ENCODE measurements around the gene ATP8B4.

Gene ATP8B4

GRCh38 chr15:49847423-49848281 lies 271.4 kb downstream of the ATP8B4 start:
- H3K27me3 ChIP-seq (ENCODE audit: insufficient read depth, low read length): no peaks in the 10 kb centered on the region
- H3K36me3 ChIP-seq (ENCODE audit: insufficient read depth, low read length): no peaks in the 10 kb centered on the region
- H2AFZ ChIP-seq (ENCODE audit: low read depth, low read length): no peak overlapping the region
- no peak overlapping the region for H3K4me3 ChIP-seq (ENCODE audit: low read length)
- H3K4me1 ChIP-seq (ENCODE audit: insufficient read depth, low read length): no peaks in the 10 kb centered on the region
- H3K9me3 ChIP-seq (ENCODE audit: low read length): no peaks in the 10 kb centered on the region

- Histone ChIP-seq H3K27me3 (ENCODE audit: insufficient read depth, low read length) (no peaks in the 10 kb centered on the region), H3K36me3 (ENCODE audit: insufficient read depth, low read length) (no peaks in the 10 kb centered on the region), H3K9me3 (ENCODE audit: low read length) (no peaks in the 10 kb centered on the region), H2AFZ (ENCODE audit: low read depth, low read length) (no peak overlapping the region), H3K4me1 (ENCODE audit: insufficient read depth, low read length) (no peaks in the 10 kb centered on the region), H3K4me3 (ENCODE audit: low read length) (no peak overlapping the region)
These were observed 274.6 kb downstream of the ATP8B4 start for GRCh38 chr15:49844390-49844789.

- Histone ChIP-seq H3K4me3 (ENCODE audit: low read length) (no peak overlapping the region), H2AFZ (ENCODE audit: low read depth, low read length) (no peak overlapping the region), H3K27me3 (ENCODE audit: insufficient read depth, low read length) (no peaks in the 10 kb centered on the region), H3K9me3 (ENCODE audit: low read length) (no peaks in the 10 kb centered on the region), H3K4me1 (ENCODE audit: insufficient read depth, low read length) (no peaks in the 10 kb centered on the region), H3K36me3 (ENCODE audit: insufficient read depth, low read length) (no peaks in the 10 kb centered on the region)
These were observed 275.3 kb downstream of the ATP8B4 start for GRCh38 chr15:49843725-49844124.

- Histone ChIP-seq H3K4me3 (ENCODE audit: low read length) (no peak overlapping the region), H3K27me3 (ENCODE audit: insufficient read depth, low read length) (no peaks in the 10 kb centered on the region), H3K36me3 (ENCODE audit: insufficient read depth, low read length) (no peaks in the 10 kb centered on the region), H2AFZ (ENCODE audit: low read depth, low read length) (no peak overlapping the region), H3K4me1 (ENCODE audit: insufficient read depth, low read length) (no peaks in the 10 kb centered on the region), H3K9me3 (ENCODE audit: low read length) (no peaks in the 10 kb centered on the region)
These were observed 276.9 kb downstream of the ATP8B4 start for GRCh38 chr15:49842031-49842730.

- Histone ChIP-seq H2AFZ (ENCODE audit: low read depth, low read length) (no peak overlapping the region), H3K36me3 (ENCODE audit: insufficient read depth, low read length) (no peaks in the 10 kb centered on the region), H3K9me3 (ENCODE audit: low read length) (no peaks in the 10 kb centered on the region), H3K27me3 (ENCODE audit: insufficient read depth, low read length) (no peaks in the 10 kb centered on the region), H3K4me3 (ENCODE audit: low read length) (no peak overlapping the region), H3K4me1 (ENCODE audit: insufficient read depth, low read length) (no peaks in the 10 kb centered on the region)
These were observed 286.5 kb downstream of the ATP8B4 start for GRCh38 chr15:49832511-49832910.

GRCh38 chr15:49831206-49831965 lies 287.6 kb downstream of the ATP8B4 start:
- Histone ChIP-seq H2AFZ (ENCODE audit: low read depth, low read length) (no peak overlapping the region), H3K4me3 (ENCODE audit: low read length) (no peak overlapping the region), H3K9me3 (ENCODE audit: low read length) (no peaks in the 10 kb centered on the region), H3K27me3 (ENCODE audit: insufficient read depth, low read length) (no peaks in the 10 kb centered on the region), H3K36me3 (ENCODE audit: insufficient read depth, low read length) (no peaks in the 10 kb centered on the region), H3K4me1 (ENCODE audit: insufficient read depth, low read length) (no peaks in the 10 kb centered on the region)

- Histone ChIP-seq H3K4me3 (ENCODE audit: low read length) (no peak overlapping the region), H3K27me3 (ENCODE audit: insufficient read depth, low read length) (no peaks in the 10 kb centered on the region)
These were observed 288.6 kb downstream of the ATP8B4 start for GRCh38 chr15:49830391-49830790.

GRCh38 chr15:49827311-49827710 lies 291.7 kb downstream of the ATP8B4 start:
- Histone ChIP-seq H3K36me3 (ENCODE audit: insufficient read depth, low read length) (no peaks in the 10 kb centered on the region), H3K27me3 (ENCODE audit: insufficient read depth, low read length) (no peaks in the 10 kb centered on the region), H3K4me1 (ENCODE audit: insufficient read depth, low read length) (no peaks in the 10 kb centered on the region), H2AFZ (ENCODE audit: low read depth, low read length) (no peak overlapping the region), H3K9me3 (ENCODE audit: low read length) (no peaks in the 10 kb centered on the region), H3K4me3 (ENCODE audit: low read length) (no peak overlapping the region)

More at GRCh38 chr15:49830391-49830790, 288.6 kb downstream of the ATP8B4 start:
- H3K9me3 ChIP-seq (ENCODE audit: low read length): no peaks in the 10 kb centered on the region
- no peaks in the 10 kb centered on the region for H3K4me1 ChIP-seq (ENCODE audit: insufficient read depth, low read length)
- H2AFZ ChIP-seq (ENCODE audit: low read depth, low read length): no peak overlapping the region
- H3K36me3 ChIP-seq (ENCODE audit: insufficient read depth, low read length): no peaks in the 10 kb centered on the region

GRCh38 chr15:49826640-49827234 lies 292.3 kb downstream of the ATP8B4 start:
- Histone ChIP-seq H3K36me3 (ENCODE audit: insufficient read depth, low read length) (no peaks in the 10 kb centered on the region), H3K4me3 (ENCODE audit: low read length) (no peak overlapping the region), H3K27me3 (ENCODE audit: insufficient read depth, low read length) (no peaks in the 10 kb centered on the region), H3K4me1 (ENCODE audit: insufficient read depth, low read length) (no peaks in the 10 kb centered on the region), H3K9me3 (ENCODE audit: low read length) (no peaks in the 10 kb centered on the region), H2AFZ (ENCODE audit: low read depth, low read length) (no peak overlapping the region)

GRCh38 chr15:49824775-49825099 lies 294.3 kb downstream of the ATP8B4 start:
- H3K27me3 ChIP-seq (ENCODE audit: insufficient read depth, low read length): no peaks in the 10 kb centered on the region

GRCh38 chr15:49823987-49824774 lies 294.9 kb downstream of the ATP8B4 start:
- Histone ChIP-seq H3K36me3 (ENCODE audit: insufficient read depth, low read length) (no peaks in the 10 kb centered on the region), H2AFZ (ENCODE audit: low read depth, low read length) (no peak overlapping the region), H3K4me3 (ENCODE audit: low read length) (no peak overlapping the region), H3K27me3 (ENCODE audit: insufficient read depth, low read length) (no peaks in the 10 kb centered on the region), H3K4me1 (ENCODE audit: insufficient read depth, low read length) (no peaks in the 10 kb centered on the region), H3K9me3 (ENCODE audit: low read length) (no peaks in the 10 kb centered on the region)

More at GRCh38 chr15:49824775-49825099, 294.3 kb downstream of the ATP8B4 start:
- no peak overlapping the region for H3K4me3 ChIP-seq (ENCODE audit: low read length)
- H2AFZ ChIP-seq (ENCODE audit: low read depth, low read length): no peak overlapping the region
- H3K4me1 ChIP-seq (ENCODE audit: insufficient read depth, low read length): no peaks in the 10 kb centered on the region
- no peaks in the 10 kb centered on the region for H3K9me3 ChIP-seq (ENCODE audit: low read length)
- no peaks in the 10 kb centered on the region for H3K36me3 ChIP-seq (ENCODE audit: insufficient read depth, low read length)

GRCh38 chr15:49817100-49817499 lies 301.9 kb downstream of the ATP8B4 start:
- Histone ChIP-seq H2AFZ (ENCODE audit: low read depth, low read length) (no peak overlapping the region), H3K4me3 (ENCODE audit: low read length) (no peak overlapping the region), H3K27me3 (ENCODE audit: insufficient read depth, low read length) (no peaks in the 10 kb centered on the region)

More at GRCh38 chr15:49817100-49817499, 301.9 kb downstream of the ATP8B4 start:
- Histone ChIP-seq H3K9me3 (ENCODE audit: low read length) (no peaks in the 10 kb centered on the region), H3K4me1 (ENCODE audit: insufficient read depth, low read length) (no peaks in the 10 kb centered on the region), H3K36me3 (ENCODE audit: insufficient read depth, low read length) (no peaks in the 10 kb centered on the region)
